Measurements from ENCODE around the gene NDUFA13.
A peak's percentile ranks its signal among the peaks of the same experiment; 100 is the strongest.

NDUFA13 gene

GRCh38 chr19:19549804-19550464 lies 33.9 kb downstream of the NDUFA13 start:
- DNase-seq (ENCODE audit: low read depth): no peak
- H3K4me3 ChIP-seq (replicated peaks; ENCODE audit: low read depth, low read length): no peak overlapping the region
- TF ChIP-seq, protein P1, sequence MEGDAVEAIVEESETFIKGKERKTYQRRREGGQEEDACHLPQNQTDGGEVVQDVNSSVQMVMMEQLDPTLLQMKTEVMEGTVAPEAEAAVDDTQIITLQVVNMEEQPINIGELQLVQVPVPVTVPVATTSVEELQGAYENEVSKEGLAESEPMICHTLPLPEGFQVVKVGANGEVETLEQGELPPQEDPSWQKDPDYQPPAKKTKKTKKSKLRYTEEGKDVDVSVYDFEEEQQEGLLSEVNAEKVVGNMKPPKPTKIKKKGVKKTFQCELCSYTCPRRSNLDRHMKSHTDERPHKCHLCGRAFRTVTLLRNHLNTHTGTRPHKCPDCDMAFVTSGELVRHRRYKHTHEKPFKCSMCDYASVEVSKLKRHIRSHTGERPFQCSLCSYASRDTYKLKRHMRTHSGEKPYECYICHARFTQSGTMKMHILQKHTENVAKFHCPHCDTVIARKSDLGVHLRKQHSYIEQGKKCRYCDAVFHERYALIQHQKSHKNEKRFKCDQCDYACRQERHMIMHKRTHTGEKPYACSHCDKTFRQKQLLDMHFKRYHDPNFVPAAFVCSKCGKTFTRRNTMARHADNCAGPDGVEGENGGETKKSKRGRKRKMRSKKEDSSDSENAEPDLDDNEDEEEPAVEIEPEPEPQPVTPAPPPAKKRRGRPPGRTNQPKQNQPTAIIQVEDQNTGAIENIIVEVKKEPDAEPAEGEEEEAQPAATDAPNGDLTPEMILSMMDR (IDR thresholded peaks at IDR 0.05; ENCODE audit: low read length, missing control alignments): no peak

GRCh38 chr19:19550485-19550929 lies 34.5 kb downstream of the NDUFA13 start:
- DNase-seq (ENCODE audit: low read depth): peak; percentile 38
- TF ChIP-seq, protein P1 (IDR thresholded peaks at IDR 0.05; ENCODE audit: low read length, missing control alignments): no peak
- no peak overlapping the region for H3K4me3 ChIP-seq (replicated peaks; ENCODE audit: low read depth, low read length)

- H3K4me3 ChIP-seq (replicated peaks; ENCODE audit: low read depth, low read length): no peak overlapping the region
- no peak for DNase-seq (ENCODE audit: low read depth)
- TF ChIP-seq, protein P1 (IDR thresholded peaks at IDR 0.05; ENCODE audit: low read length, missing control alignments): no peak
Measured at GRCh38 chr19:19550972-19551852, 35.2 kb downstream of the NDUFA13 start.

DNA sequence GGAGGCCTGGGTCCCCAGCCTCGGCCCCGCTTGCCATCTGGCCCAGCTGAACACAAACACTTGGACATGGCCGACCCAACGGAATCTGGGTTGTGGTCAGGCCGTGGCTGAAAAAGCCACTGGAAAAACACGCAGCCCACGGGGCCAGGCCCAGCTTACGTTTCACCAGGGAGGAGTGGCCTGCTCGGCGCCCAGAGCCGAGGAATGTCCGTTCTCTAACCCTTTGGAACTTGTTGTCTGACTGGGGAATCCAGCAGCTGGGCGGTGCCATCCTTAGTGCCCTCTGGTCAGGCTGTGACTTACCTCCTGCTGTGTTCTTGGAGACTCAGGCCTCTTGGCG lies 35.8 kb downstream of the NDUFA13 start:
- H3K4me3 ChIP-seq (replicated peaks; ENCODE audit: low read depth, low read length): no peak overlapping the region
- TF ChIP-seq, protein P1 (IDR thresholded peaks at IDR 0.05; ENCODE audit: low read length, missing control alignments): no peak
- no peak for DNase-seq (ENCODE audit: low read depth)

DNA sequence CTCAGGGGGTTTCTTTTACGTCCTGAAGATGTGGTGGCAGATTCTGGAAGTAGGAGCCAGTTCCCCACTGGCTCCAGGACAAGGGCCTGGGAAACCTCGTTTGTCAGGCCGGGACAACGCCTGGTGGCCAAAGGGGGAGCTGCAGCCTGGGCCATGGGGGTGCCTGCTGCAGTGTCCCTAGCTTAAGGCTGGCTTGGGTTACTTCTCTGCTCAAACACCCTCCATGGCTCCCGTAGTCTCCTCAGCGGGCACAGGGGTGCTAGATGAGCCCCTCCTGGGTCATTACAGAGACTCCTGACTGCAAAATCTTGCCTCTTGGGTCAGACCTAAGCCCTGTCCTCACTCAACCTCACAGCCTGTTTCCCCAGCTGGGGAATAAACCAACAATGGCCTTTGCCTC lies 36.8 kb downstream of the NDUFA13 start:
- DNase-seq (ENCODE audit: low read depth): peak; percentile 34
- no peak overlapping the region for H3K4me3 ChIP-seq (replicated peaks; ENCODE audit: low read depth, low read length)
- TF ChIP-seq, protein P1 (IDR thresholded peaks at IDR 0.05; ENCODE audit: low read length, missing control alignments): peak; percentile 65

GRCh38 chr19:19553670-19554069 lies 37.6 kb downstream of the NDUFA13 start:
- TF ChIP-seq, protein P1 (IDR thresholded peaks at IDR 0.05; ENCODE audit: low read length, missing control alignments): no peak
- H3K4me3 ChIP-seq (replicated peaks; ENCODE audit: low read depth, low read length): no peak overlapping the region
- DNase-seq (ENCODE audit: low read depth): no peak
